Endothelial cell (in vitro differentiated cells): ENCODE results near the gene KIF19. TPM values are rescaled to one million over a fixed set of nuclear protein-coding genes. Genes with fewer than 3 reads are reported as not detected.

Experiments used
- DNase-seq: peaks from one replicate; pipeline ENCODE4 v3.0.0; 2021; ENCODE audit warnings: low spot score
- H3K27ac Mint-ChIP-seq: one replicate; pipeline ENCODE4 v1.8.0; 2021; ENCODE audit warnings: mixed read lengths, inconsistent platforms; ENCODE audit not compliant: unreplicated experiment
- H3K27me3 Mint-ChIP-seq: one replicate; pipeline ENCODE4 v1.8.0; 2021; ENCODE audit warnings: mild to moderate bottlenecking, moderate library complexity, mixed read lengths, inconsistent platforms; ENCODE audit not compliant: unreplicated experiment
- H3K36me3 Mint-ChIP-seq: one replicate; pipeline ENCODE4 v1.8.0; 2021; ENCODE audit warnings: mild to moderate bottlenecking, low read depth, mixed read lengths, inconsistent platforms; ENCODE audit not compliant: unreplicated experiment
- H3K4me1 Mint-ChIP-seq: one replicate; pipeline ENCODE4 v1.8.0; 2021; ENCODE audit warnings: mild to moderate bottlenecking, mixed read lengths, inconsistent platforms; ENCODE audit not compliant: unreplicated experiment
- H3K4me3 Mint-ChIP-seq: one replicate; pipeline ENCODE4 v1.8.0; 2021; ENCODE audit warnings: mild to moderate bottlenecking, mixed read lengths, inconsistent platforms; ENCODE audit not compliant: unreplicated experiment
- H3K9me3 Mint-ChIP-seq: one replicate; pipeline ENCODE4 v1.8.0; 2021; ENCODE audit warnings: mixed read lengths, inconsistent platforms; ENCODE audit not compliant: unreplicated experiment
- CTCF ChIP-seq: fragments of 200-600 bp; sonication (generic); IDR thresholded peaks from one replicate; pipeline ENCODE4 v1.5.0; 2021; ENCODE audit warnings: antibody characterized with exemption; ENCODE audit not compliant: unreplicated experiment
- total RNA-seq: library from RNA; stranded (reverse); fragmentation: NEBNext Ultra II Directional; extraction: Animal tissue kit (Norgen Biotek cat#: 25700); gene quantifications from one replicate; pipeline ENCODE4 v1.2.1, GENCODE V29; 2021; ENCODE audit not compliant: unreplicated experiment

KIF19 gene
- total RNA-seq, 1 donor from 2014 or later, result 48.1 TPM

- TF ChIP-seq CTCF, result no peak
- Mint-ChIP-seq H3K36me3 (no peaks in the 10 kb centered on the region), H3K9me3 (no peaks in the 10 kb centered on the region), H3K4me1 (peaks cover 8% of the 10 kb centered on the region), H3K27ac (no peak overlapping the region), H3K27me3 (peaks cover 4% of the 10 kb centered on the region), H3K4me3 (no peak overlapping the region)
- DNase-seq, result no peak
Observed at GRCh38 chr17:74304184-74304583, 21.8 kb upstream of the KIF19 start.

- DNase-seq, result peak; percentile 38
- no peak for TF ChIP-seq CTCF
- Mint-ChIP-seq H3K27me3 (peaks cover 4% of the 10 kb centered on the region), H3K4me3 (no peak overlapping the region), H3K27ac (no peak overlapping the region), H3K9me3 (no peaks in the 10 kb centered on the region), H3K4me1 (peaks cover 8% of the 10 kb centered on the region), H3K36me3 (no peaks in the 10 kb centered on the region)
Observed at GRCh38 chr17:74305865-74306654, 20.0 kb upstream of the KIF19 start.

- Mint-ChIP-seq H3K36me3 (no peaks in the 10 kb centered on the region), H3K9me3 (no peaks in the 10 kb centered on the region), H3K27me3 (peaks cover 5% of the 10 kb centered on the region), H3K27ac (peak overlapping the region; percentile 48), H3K4me1 (peaks cover 5% of the 10 kb centered on the region), H3K4me3 (no peak overlapping the region)
- DNase-seq, result peak; percentile 52
- TF ChIP-seq CTCF, result no peak
Observed at GRCh38 chr17:74307984-74308773, 17.8 kb upstream of the KIF19 start.

GRCh38 chr17:74309902-74310301 lies 16.1 kb upstream of the KIF19 start:
- H3K27me3 Mint-ChIP-seq, result peaks cover 4% of the 10 kb centered on the region
- no peak for TF ChIP-seq CTCF
- peaks cover 5% of the 10 kb centered on the region for H3K4me1 Mint-ChIP-seq
- H3K27ac Mint-ChIP-seq, result no peak overlapping the region
- no peaks in the 10 kb centered on the region for H3K36me3 Mint-ChIP-seq
- H3K9me3 Mint-ChIP-seq, result no peaks in the 10 kb centered on the region
- no peak overlapping the region for H3K4me3 Mint-ChIP-seq
- no peak for DNase-seq

- Mint-ChIP-seq H3K27ac (no peak overlapping the region), H3K9me3 (no peaks in the 10 kb centered on the region), H3K4me1 (no peaks in the 10 kb centered on the region), H3K27me3 (peaks cover 12% of the 10 kb centered on the region), H3K36me3 (no peaks in the 10 kb centered on the region), H3K4me3 (no peak overlapping the region)
- no peak for TF ChIP-seq CTCF
- DNase-seq, result no peak
Observed at GRCh38 chr17:74314877-74315276, 11.1 kb upstream of the KIF19 start.
